CD4-positive, CD25-positive, alpha-beta regulatory T cell (primary cell): ENCODE measurements around the gene PLXNC1. TPM values are rescaled to one million over a fixed set of nuclear protein-coding genes. Genes with fewer than 3 reads are reported as not detected.

Experiments
- ATAC-seq, 2 donors: fragments of 150-1000 bp; cut with Tn5 transposase; one replicate each; pipeline ENCODE4 v1.10.0; 2021; ENCODE audit warnings: low read depth in 2 of 2, moderate number of reproducible peaks in 2 of 2, moderate library complexity in 1 of 2
- DNase-seq, 3 donors: peaks; one replicate each; pipeline versions ENCODE4 v3.0.0 to v3.0.0-alpha.2; 2012 to 2022; ENCODE audit warnings: mixed read lengths in 1 of 3
- H3K27ac ChIP-seq: one replicate; pipeline ENCODE4 v1.7.0; 2013; ENCODE audit warnings: mild to moderate bottlenecking, low read length; ENCODE audit not compliant: insufficient read depth, poor library complexity, severe bottlenecking
- H3K27me3 ChIP-seq: one replicate; pipeline ENCODE4 v1.7.0; 2013; ENCODE audit warnings: low read length; ENCODE audit not compliant: control insufficient read depth, insufficient read depth
- H3K36me3 ChIP-seq: one replicate; pipeline ENCODE4 v1.7.0; 2013; ENCODE audit warnings: mild to moderate bottlenecking, low read length, moderate library complexity; ENCODE audit not compliant: control insufficient read depth, insufficient read depth
- H3K4me1 ChIP-seq: 2 replicates; pipeline ENCODE4 v1.7.0; 2013; ENCODE audit warnings: mild to moderate bottlenecking, low read length; ENCODE audit not compliant: insufficient read depth, control insufficient read depth, poor library complexity, severe bottlenecking
- H3K4me3 ChIP-seq: one replicate; pipeline ENCODE4 v1.7.0; 2013; ENCODE audit warnings: low read depth, mild to moderate bottlenecking, low read length, moderate library complexity
- H3K9me3 ChIP-seq, 2 experiments: 1 replicate in 1 of 2; 2 replicates in 1 of 2; pipeline ENCODE4 v1.7.0; 2013; ENCODE audit warnings: low read length in 2 of 2, mild to moderate bottlenecking in 1 of 2, moderate library complexity in 1 of 2; ENCODE audit not compliant: control insufficient read depth in 2 of 2
- H3K27ac Mint-ChIP-seq, 3 donors: one replicate each; pipeline ENCODE4 v1.8.0; 2020 to 2022; ENCODE audit warnings: mild to moderate bottlenecking in 3 of 3, mixed read lengths in 3 of 3, moderate library complexity in 2 of 3
- H3K27me3 Mint-ChIP-seq: one replicate; pipeline ENCODE4 v1.8.0; 2022; ENCODE audit warnings: mild to moderate bottlenecking, mixed read lengths
- H3K36me3 Mint-ChIP-seq: one replicate; pipeline ENCODE4 v1.8.0; 2020; ENCODE audit warnings: mixed read lengths
- H3K4me1 Mint-ChIP-seq, 4 donors: one replicate each; pipeline ENCODE4 v1.8.0; 2020 to 2022; ENCODE audit warnings: mixed read lengths in 4 of 4, mild to moderate bottlenecking in 1 of 4
- H3K4me3 Mint-ChIP-seq, 4 donors: one replicate each; pipeline ENCODE4 v1.8.0; 2020 to 2022; ENCODE audit warnings: mild to moderate bottlenecking in 4 of 4, mixed read lengths in 4 of 4, moderate library complexity in 3 of 4
- H3K9me3 Mint-ChIP-seq, 7 donors: one replicate each; pipeline ENCODE4 v1.8.0; 2020 to 2022; ENCODE audit warnings: mixed read lengths in 7 of 7, mild to moderate bottlenecking in 3 of 7, moderate library complexity in 2 of 7
- polyA plus RNA-seq, 4 donors: library from polyadenylated mRNA; unstranded; fragments of 300-500 nt; fragmentation: Illumina TruSeq; gene quantifications; one replicate each; pipeline ENCODE4 v1.2.3, GENCODE V29; 2021
- total RNA-seq: library from RNA; stranded (reverse); gene quantifications from one replicate; pipeline ENCODE4 v1.2.3, GENCODE V29; 2022

PLXNC1 gene
- total and polyA plus RNA-seq, 5 donors from 2014 or later: 1.2 to 13.8 (median 2.4) TPM

GRCh38 chr12:94185801-94186200, 37.4 kb downstream of the PLXNC1 start:
- H3K4me3 ChIP-seq: no peak overlapping the region
- no peak overlapping the region for H3K27ac ChIP-seq
- H3K9me3 Mint-ChIP-seq: peaks cover 0 to 4% (median 0%) of the 10 kb centered on the region in 7 donors

GRCh38 chr12:94186278-94187241, 38.2 kb downstream of the PLXNC1 start:
- ATAC-seq: no peak
- H3K27ac Mint-ChIP-seq: no peak overlapping the region
- H3K27me3 Mint-ChIP-seq: no peaks in the 10 kb centered on the region
- H3K27me3 ChIP-seq: no peaks in the 10 kb centered on the region
- no peak for DNase-seq
- H3K27ac ChIP-seq: no peak overlapping the region
- H3K4me1 Mint-ChIP-seq: no peaks in the 10 kb centered on the region
- H3K9me3 Mint-ChIP-seq: peaks cover 0 to 6% (median 0%) of the 10 kb centered on the region in 7 donors
- peaks cover 2% of the 10 kb centered on the region for H3K36me3 ChIP-seq
- no peak overlapping the region for H3K4me3 ChIP-seq
- H3K4me1 ChIP-seq: no peaks in the 10 kb centered on the region
- H3K36me3 Mint-ChIP-seq: no peaks in the 10 kb centered on the region
- no peaks in the 10 kb centered on the region for H3K9me3 ChIP-seq
- H3K4me3 Mint-ChIP-seq: no peak overlapping the region

More at GRCh38 chr12:94185801-94186200, 37.4 kb downstream of the PLXNC1 start:
- Mint-ChIP-seq H3K27me3 (no peaks in the 10 kb centered on the region), H3K4me1 (no peaks in the 10 kb centered on the region), H3K4me3 (no peak overlapping the region), H3K27ac (no peak overlapping the region), H3K36me3 (peaks cover under 1% of the 10 kb centered on the region)
- DNase-seq (no peak), ATAC-seq (no peak)
- no peaks in the 10 kb centered on the region for H3K27me3 ChIP-seq
- no peaks in the 10 kb centered on the region for H3K9me3 ChIP-seq
- no peaks in the 10 kb centered on the region for H3K4me1 ChIP-seq
- peaks cover 2% of the 10 kb centered on the region for H3K36me3 ChIP-seq

DNA sequence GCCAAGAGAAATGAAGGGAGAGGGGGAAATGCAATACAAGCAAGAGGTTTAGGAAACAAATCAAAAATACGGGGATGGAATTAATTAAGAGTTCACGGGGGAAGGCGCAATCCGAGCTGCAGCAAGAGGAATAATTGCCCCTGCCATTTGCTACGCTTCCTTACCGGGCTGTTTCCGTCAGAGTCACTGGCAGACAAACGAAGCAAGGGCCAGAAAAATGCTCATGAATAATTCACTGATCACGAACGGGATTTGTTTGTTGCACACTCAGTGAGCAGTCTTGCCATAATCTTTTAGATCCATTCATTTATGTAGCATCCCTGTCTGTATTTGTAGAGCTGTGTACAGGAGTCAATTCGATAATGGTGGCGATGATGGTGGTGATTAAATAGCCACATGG, 39.0 kb downstream of the PLXNC1 start:
- Histone ChIP-seq H3K36me3 (peaks cover 2% of the 10 kb centered on the region), H3K27ac (no peak overlapping the region), H3K9me3 (no peaks in the 10 kb centered on the region), H3K4me3 (no peak overlapping the region), H3K27me3 (no peaks in the 10 kb centered on the region), H3K4me1 (no peaks in the 10 kb centered on the region)
- Mint-ChIP-seq H3K27me3 (no peaks in the 10 kb centered on the region), H3K9me3 (peaks cover 0 to 6% (median 0%) of the 10 kb centered on the region in 7 donors), H3K4me3 (no peak overlapping the region), H3K36me3 (peaks cover 3% of the 10 kb centered on the region), H3K4me1 (no peaks in the 10 kb centered on the region), H3K27ac (no peak overlapping the region)
- ATAC-seq: no peak
- DNase-seq: no peak

DNA sequence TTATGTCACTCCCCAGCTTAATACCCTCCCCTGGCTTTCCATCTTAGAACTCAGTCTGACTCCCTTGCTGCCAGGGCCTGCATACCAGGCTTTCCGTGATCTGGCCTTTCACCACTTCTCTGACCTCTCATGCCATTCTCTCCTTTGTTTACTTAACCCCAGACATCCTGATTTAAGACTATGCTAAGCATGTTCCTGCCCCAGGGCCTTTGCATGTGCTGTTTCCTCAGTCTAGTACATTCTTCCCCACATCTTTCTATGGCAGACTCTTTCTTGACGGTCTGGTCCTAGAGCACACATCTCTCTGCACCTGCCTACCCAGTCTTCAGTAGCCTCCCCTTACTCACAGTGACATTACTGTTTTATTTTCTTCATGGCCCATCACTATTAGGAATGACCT, 42.2 kb downstream of the PLXNC1 start:
- no peak for DNase-seq
- peaks cover 29% of the 10 kb centered on the region for H3K36me3 Mint-ChIP-seq
- H3K27ac ChIP-seq: no peak overlapping the region

GRCh38 chr12:94191023-94191422, 42.6 kb downstream of the PLXNC1 start:
- no peak overlapping the region for H3K4me3 ChIP-seq
- H3K36me3 ChIP-seq: peaks cover 2% of the 10 kb centered on the region
- Mint-ChIP-seq H3K27me3 (no peaks in the 10 kb centered on the region), H3K27ac (no peak overlapping the region), H3K4me1 (peaks cover 0 to 11% (median under 1%) of the 10 kb centered on the region in 4 donors), H3K4me3 (no peak overlapping the region), H3K9me3 (peaks cover 0 to 6% (median 3%) of the 10 kb centered on the region in 7 donors), H3K36me3 (peaks cover 29% of the 10 kb centered on the region)
- DNase-seq: no peak
- no peak overlapping the region for H3K27ac ChIP-seq
- no peaks in the 10 kb centered on the region for H3K4me1 ChIP-seq
- no peaks in the 10 kb centered on the region for H3K9me3 ChIP-seq
- H3K27me3 ChIP-seq: no peaks in the 10 kb centered on the region
- no peak for ATAC-seq

More for the DNA sequence above, 42.2 kb downstream of the PLXNC1 start:
- Histone ChIP-seq H3K9me3 (no peaks in the 10 kb centered on the region), H3K4me3 (no peak overlapping the region), H3K4me1 (no peaks in the 10 kb centered on the region), H3K27me3 (no peaks in the 10 kb centered on the region), H3K36me3 (peaks cover 2% of the 10 kb centered on the region)
- Mint-ChIP-seq H3K9me3 (peaks cover 0 to 6% (median 3%) of the 10 kb centered on the region in 7 donors), H3K4me1 (peaks cover 0 to 8% (median under 1%) of the 10 kb centered on the region in 4 donors), H3K27me3 (no peaks in the 10 kb centered on the region), H3K4me3 (no peak overlapping the region), H3K27ac (no peak overlapping the region)
- no peak for ATAC-seq

GRCh38 chr12:94191811-94192210, 43.4 kb downstream of the PLXNC1 start:
- Histone ChIP-seq H3K27ac (no peak overlapping the region), H3K9me3 (no peaks in the 10 kb centered on the region), H3K4me1 (no peaks in the 10 kb centered on the region), H3K4me3 (no peak overlapping the region), H3K27me3 (no peaks in the 10 kb centered on the region), H3K36me3 (no peaks in the 10 kb centered on the region)
- Mint-ChIP-seq H3K27me3 (no peaks in the 10 kb centered on the region), H3K9me3 (peaks cover 0 to 6% (median 3%) of the 10 kb centered on the region in 7 donors), H3K27ac (no peak overlapping the region), H3K36me3 (peaks cover 29% of the 10 kb centered on the region), H3K4me3 (no peak overlapping the region), H3K4me1 (peaks cover 0 to 11% (median under 1%) of the 10 kb centered on the region in 4 donors)
- ATAC-seq (no peak), DNase-seq (no peak)

GRCh38 chr12:94192506-94192905, 44.1 kb downstream of the PLXNC1 start:
- peaks cover 0 to 6% (median 3%) of the 10 kb centered on the region in 7 donors for H3K9me3 Mint-ChIP-seq
- H3K27me3 ChIP-seq: no peaks in the 10 kb centered on the region
- no peaks in the 10 kb centered on the region for H3K9me3 ChIP-seq
- DNase-seq (no peak), ATAC-seq (no peak)
- no peaks in the 10 kb centered on the region for H3K36me3 ChIP-seq
- peaks cover 0 to 11% (median under 1%) of the 10 kb centered on the region in 4 donors for H3K4me1 Mint-ChIP-seq
- H3K27me3 Mint-ChIP-seq: no peaks in the 10 kb centered on the region
- no peak overlapping the region for H3K4me3 ChIP-seq
- H3K36me3 Mint-ChIP-seq: peaks cover 32% of the 10 kb centered on the region
- H3K4me1 ChIP-seq: no peaks in the 10 kb centered on the region
- H3K27ac ChIP-seq: no peak overlapping the region
- H3K27ac Mint-ChIP-seq: peak overlapping the region in 1 of 3 donors; percentile 17
- H3K4me3 Mint-ChIP-seq: no peak overlapping the region
